Left ventricle myocardium inferior (tissue), 1 donor: ENCODE measurements around the gene REEP1. TPM values are rescaled to one million over a fixed set of nuclear protein-coding genes. Genes with fewer than 3 reads are reported as not detected.

Experiments used
- DNase-seq: peaks from one replicate; pipeline ENCODE4 v3.0.0-alpha.2; 2020
- H3K27ac ChIP-seq: fragments of 200-600 bp; replicated peaks from 2 replicates; pipeline ENCODE4 v1.8.0; 2021
- H3K27me3 ChIP-seq: fragments of 200-600 bp; 2 replicates; pipeline ENCODE4 v1.8.0; 2021; ENCODE audit warnings: low read depth
- H3K36me3 ChIP-seq: fragments of 200-600 bp; 2 replicates; pipeline ENCODE4 v1.8.0; 2021
- H3K4me1 ChIP-seq: fragments of 200-600 bp; 2 replicates; pipeline ENCODE4 v1.8.0; 2021
- H3K4me3 ChIP-seq: fragments of 200-600 bp; 2 replicates; pipeline ENCODE4 v1.8.0; 2021; ENCODE audit warnings: mild to moderate bottlenecking, moderate library complexity
- H3K9me3 ChIP-seq: fragments of 200-600 bp; replicated peaks from 2 replicates; pipeline ENCODE4 v1.8.0; 2021
- CTCF ChIP-seq: fragments of 200-600 bp; IDR thresholded peaks from 2 replicates; pipeline ENCODE4 v1.8.0; 2021; ENCODE audit warnings: antibody characterized with exemption, mild to moderate bottlenecking, borderline replicate concordance
- intact Hi-C: fragments of 100-400 bp; cut with micrococcal nuclease; formaldehyde crosslinking; loops from one replicate; pipeline ENCODE4 v1.11.0; 2022
- total RNA-seq: library from RNA; stranded (reverse); fragmentation: NEBNext Ultra II Directional; extraction: Animal tissue kit (Norgen Biotek cat#: 25700); gene quantifications from one replicate; pipeline ENCODE4 v1.2.1, GENCODE V29; 2021
- donor health status: DM: no; HTN: yes; CAD: no; lungs with severe emphysema.

Gene REEP1
- total RNA-seq, 1 donor from 2014 or later: 30.2 TPM

GRCh38 chr2:86368161-86368824 lies 30.9 kb upstream of the REEP1 start:
- DNase-seq: peak; percentile 32
- intact Hi-C loops: no loop called here
- no peaks in the 10 kb centered on the region for H3K36me3 ChIP-seq
- peaks cover 8% of the 10 kb centered on the region for H3K9me3 ChIP-seq
- H3K4me3 ChIP-seq: no peak overlapping the region
- no peak overlapping the region for H3K27ac ChIP-seq
- no peaks in the 10 kb centered on the region for H3K27me3 ChIP-seq
- peak; percentile 72 for TF ChIP-seq CTCF
- peaks cover 19% of the 10 kb centered on the region for H3K4me1 ChIP-seq

DNA sequence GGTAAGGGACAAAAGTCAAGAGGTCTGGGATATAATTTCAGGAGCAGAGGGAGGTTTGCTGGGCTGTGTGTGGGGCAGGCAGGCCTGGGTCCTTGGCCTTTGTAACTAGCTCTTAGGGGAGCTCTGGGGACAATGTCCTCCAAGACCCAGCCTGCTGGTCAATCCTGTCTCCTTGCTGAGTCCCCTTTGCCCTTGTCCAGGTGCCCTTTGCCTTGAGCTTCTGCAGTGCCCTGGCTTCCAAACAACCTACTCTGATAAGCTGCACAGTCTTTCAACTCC lies 30.0 kb upstream of the REEP1 start:
- peak overlapping the region; percentile 28 for H3K27ac ChIP-seq
- H3K9me3 ChIP-seq: peaks cover 8% of the 10 kb centered on the region
- no peaks in the 10 kb centered on the region for H3K27me3 ChIP-seq
- no peak for DNase-seq
- no peaks in the 10 kb centered on the region for H3K36me3 ChIP-seq
- intact Hi-C loops: no loop called here
- H3K4me3 ChIP-seq: no peak overlapping the region
- peaks cover 19% of the 10 kb centered on the region for H3K4me1 ChIP-seq
- TF ChIP-seq CTCF: no peak

DNA sequence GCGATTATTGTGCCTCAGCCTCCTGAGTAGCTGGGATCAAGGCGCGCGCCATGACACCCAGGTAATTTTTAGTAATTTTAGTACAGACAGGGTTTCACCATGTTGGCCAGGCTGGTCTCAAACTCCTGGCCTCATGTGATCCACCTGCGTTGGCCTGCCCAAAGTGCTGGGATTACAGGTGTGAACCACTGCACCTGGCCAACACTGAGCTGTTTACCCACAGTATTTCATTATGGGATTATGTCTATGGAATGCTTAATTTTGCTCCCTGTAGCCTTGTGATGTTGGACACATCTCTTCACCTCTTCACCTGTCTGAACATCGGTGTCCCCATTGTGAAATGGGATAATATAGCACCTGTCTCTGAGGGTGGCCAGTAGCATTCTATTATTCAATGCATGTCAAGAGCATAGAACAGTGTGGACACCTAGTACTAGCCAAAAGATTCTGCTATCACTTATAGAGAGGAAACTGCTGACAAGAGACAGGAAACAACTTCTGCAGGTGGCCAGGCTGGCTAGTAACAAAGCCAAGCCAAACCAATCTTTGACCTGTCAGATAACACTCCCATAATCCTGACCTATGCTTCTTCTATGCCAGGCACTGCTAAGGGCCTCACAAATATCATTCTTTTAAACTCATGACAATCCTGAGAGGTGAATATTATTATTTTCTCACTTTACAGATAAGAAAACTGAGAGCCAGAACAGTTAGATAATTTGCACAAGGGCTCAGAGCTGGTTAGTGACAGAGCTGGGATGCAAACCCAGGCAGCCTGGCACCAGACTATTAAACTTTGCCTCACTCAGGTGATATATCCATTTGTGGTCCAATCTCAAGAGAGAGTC lies 29.4 kb upstream of the REEP1 start:
- H3K27me3 ChIP-seq: no peaks in the 10 kb centered on the region
- TF ChIP-seq CTCF: no peak

DNA sequence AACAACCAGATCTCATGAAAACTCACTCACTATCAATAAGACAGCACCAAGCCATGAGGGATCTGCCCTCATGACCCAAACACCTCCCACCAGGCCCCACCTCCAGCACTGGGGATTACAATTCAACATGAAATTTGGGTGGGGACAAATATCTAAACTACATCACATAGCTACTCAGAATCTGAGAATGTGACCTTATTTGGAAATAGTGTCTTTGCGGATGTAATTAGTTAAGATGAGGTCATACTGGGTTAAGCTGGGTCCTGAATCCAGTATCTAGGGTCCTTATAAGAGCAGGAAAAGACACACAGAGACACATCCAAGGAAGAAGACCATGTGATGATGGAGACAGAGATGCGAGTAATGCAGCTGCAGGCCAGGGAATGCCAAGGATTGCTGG lies 27.5 kb upstream of the REEP1 start:
- no peak overlapping the region for H3K4me3 ChIP-seq
- intact Hi-C loops: no loop called here
- peaks cover 9% of the 10 kb centered on the region for H3K27me3 ChIP-seq
- no peaks in the 10 kb centered on the region for H3K36me3 ChIP-seq
- no peak for TF ChIP-seq CTCF
- H3K9me3 ChIP-seq: no peaks in the 10 kb centered on the region
- DNase-seq: no peak
- peaks cover 19% of the 10 kb centered on the region for H3K4me1 ChIP-seq
- H3K27ac ChIP-seq: no peak overlapping the region

More for the DNA sequence above, 29.4 kb upstream of the REEP1 start:
- DNase-seq: no peak
- Histone ChIP-seq H3K9me3 (peaks cover 8% of the 10 kb centered on the region), H3K4me3 (no peak overlapping the region), H3K4me1 (peaks cover 19% of the 10 kb centered on the region), H3K36me3 (no peaks in the 10 kb centered on the region), H3K27ac (peak overlapping the region; percentile 28)
- intact Hi-C loops: no loop called here

DNA sequence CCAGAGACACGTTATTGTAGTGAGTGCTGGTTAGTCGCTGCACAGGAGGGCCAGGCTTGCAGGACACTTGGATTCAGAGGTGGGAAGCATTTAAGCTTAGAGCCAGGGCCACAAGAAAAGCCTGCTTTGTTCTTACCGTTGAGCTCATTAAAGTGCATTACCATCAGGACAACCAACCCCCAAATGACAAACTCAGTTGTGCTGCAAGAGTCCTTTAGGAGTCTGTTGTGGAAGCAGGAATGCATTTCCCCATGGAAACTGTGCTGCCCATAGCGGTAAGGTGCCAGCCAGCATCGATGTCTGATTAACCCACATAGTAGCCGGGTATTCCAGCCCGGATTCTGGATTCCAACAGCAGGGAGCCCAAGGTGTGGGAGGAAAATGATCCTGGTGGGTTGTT lies 23.4 kb upstream of the REEP1 start:
- Histone ChIP-seq H3K9me3 (no peaks in the 10 kb centered on the region), H3K4me3 (no peak overlapping the region), H3K27me3 (peaks cover 12% of the 10 kb centered on the region), H3K27ac (no peak overlapping the region), H3K4me1 (no peaks in the 10 kb centered on the region), H3K36me3 (no peaks in the 10 kb centered on the region)
- intact Hi-C loops: no loop called here
- DNase-seq: no peak
- TF ChIP-seq CTCF: no peak
